AG10803 (cell line): Measurements from ENCODE around the gene SPATA46.

Experiments
- DNase-seq: peaks from one replicate; pipeline ENCODE4 v3.0.0; 2010; ENCODE audit warnings: low read depth
- H3K4me3 ChIP-seq: 2 replicates; pipeline ENCODE4 v1.5.1; 2011; ENCODE audit warnings: mild to moderate bottlenecking, low read length, control low read depth
- TF ChIP-seq, protein P1 (sequence below): conservative IDR thresholded peaks from 2 replicates; pipeline ENCODE4 v1.5.1; 2011; ENCODE audit warnings: mild to moderate bottlenecking, low read length, control low read depth, inconsistent platforms

Gene SPATA46

DNA sequence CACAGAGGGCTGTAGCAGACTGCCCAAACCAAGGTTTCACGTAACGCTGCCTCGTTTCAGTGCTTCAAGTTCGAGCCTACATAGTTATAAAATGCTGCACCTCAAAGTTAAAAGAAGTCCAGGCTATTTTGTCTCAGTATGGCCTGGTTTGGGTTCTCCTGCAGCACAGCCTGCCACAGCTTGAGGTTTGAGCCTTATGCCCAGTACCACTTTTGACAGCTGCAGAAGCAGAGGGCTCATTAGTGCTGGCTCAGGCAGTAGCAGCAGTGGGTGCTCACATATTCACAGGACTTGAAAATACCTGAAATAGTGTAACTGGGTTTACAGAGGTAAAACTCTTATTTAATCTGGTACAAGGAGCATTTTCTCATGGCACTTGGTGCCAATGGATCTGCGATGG lies 15.3 kb downstream of the SPATA46 start:
- TF ChIP-seq, protein P1, sequence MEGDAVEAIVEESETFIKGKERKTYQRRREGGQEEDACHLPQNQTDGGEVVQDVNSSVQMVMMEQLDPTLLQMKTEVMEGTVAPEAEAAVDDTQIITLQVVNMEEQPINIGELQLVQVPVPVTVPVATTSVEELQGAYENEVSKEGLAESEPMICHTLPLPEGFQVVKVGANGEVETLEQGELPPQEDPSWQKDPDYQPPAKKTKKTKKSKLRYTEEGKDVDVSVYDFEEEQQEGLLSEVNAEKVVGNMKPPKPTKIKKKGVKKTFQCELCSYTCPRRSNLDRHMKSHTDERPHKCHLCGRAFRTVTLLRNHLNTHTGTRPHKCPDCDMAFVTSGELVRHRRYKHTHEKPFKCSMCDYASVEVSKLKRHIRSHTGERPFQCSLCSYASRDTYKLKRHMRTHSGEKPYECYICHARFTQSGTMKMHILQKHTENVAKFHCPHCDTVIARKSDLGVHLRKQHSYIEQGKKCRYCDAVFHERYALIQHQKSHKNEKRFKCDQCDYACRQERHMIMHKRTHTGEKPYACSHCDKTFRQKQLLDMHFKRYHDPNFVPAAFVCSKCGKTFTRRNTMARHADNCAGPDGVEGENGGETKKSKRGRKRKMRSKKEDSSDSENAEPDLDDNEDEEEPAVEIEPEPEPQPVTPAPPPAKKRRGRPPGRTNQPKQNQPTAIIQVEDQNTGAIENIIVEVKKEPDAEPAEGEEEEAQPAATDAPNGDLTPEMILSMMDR = no peak
- no peak for DNase-seq

DNA sequence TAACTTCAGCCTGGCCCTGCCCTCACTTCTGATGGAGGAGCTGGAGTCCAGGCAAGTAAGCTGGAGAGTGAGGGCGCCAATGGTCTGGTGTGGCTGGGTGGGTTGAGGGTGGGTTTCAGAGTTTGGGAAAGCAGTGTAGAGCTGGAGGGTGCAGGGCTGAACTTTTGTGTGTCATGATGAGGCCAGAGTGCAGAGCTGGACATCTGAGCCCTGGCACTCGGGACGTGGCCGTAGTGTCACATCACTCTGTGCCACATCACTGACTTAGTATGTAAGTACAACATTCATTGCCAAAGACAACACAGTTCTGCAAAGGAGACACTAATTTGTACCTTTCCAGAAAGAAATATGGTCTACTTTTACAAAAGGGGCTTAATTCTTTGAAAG lies 15.8 kb downstream of the SPATA46 start:
- TF ChIP-seq, protein P1 = no peak
- no peak for DNase-seq
- no peak overlapping the region for H3K4me3 ChIP-seq

More for the DNA sequence above, 15.3 kb downstream of the SPATA46 start:
- no peak overlapping the region for H3K4me3 ChIP-seq

DNA sequence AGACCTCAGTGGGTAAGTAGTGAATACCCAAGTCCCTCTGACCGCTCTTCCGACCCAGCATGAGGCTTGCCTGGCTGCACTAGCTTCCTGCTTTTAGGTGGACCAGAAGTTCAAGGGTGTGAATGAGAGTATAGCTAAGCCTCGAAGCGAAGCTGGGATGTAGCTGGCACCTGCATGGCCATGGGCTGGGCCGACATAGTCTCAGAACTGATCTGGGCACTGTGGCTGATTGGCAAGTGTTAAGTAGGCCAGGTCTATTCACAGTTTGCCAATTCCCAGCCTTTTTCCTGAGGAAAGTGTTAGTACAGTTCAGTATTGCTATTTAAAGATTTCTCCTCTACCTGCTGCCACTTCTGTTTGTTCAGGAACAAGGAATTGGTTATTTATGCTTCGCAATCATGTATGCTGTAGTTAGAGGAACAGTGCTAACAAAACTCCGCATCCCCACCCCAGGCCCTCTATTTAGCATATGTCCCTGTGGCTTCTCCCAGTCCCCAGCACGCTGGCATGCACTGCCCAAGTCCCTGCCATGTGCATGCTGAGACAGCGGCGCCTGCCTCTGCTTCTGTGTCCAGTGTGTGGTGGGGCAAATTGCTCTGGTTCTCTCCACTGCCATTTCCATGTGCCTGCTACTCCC lies 16.3 kb downstream of the SPATA46 start:
- no peak for DNase-seq
- TF ChIP-seq, protein P1 = no peak
- H3K4me3 ChIP-seq = no peak overlapping the region

DNA sequence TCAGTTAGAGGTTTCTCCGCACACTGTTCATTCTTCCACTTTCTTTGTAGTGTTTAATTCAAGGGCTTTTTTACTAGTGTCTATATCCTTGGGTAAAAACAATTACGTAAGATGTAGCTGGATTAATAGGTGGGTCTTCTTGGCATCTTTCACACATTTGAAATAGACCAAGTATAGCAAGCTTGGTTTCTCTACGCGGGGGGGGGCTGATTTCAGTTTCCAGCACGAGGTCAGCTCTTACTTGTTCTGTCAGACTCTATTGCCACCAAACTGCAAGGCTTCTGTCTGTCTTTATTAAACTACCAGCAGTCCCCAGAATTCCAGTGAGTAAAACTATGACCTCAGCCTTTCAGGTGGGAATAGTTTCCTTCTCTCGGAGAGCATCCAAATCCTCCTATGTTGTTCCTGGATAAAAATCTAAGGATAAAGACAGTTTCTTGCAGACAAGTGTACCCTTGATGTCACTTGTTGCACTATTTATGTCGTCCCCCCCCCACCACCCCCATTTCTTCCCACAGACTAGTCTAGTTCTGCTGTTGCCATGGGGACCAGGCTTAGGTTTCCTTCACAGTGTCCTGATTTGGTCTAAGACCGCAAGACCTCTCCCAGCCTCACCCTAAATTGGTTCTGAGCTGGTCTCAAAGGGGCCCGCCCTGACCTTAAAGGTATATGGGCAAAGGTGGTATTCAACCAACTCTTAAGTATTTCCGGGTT lies 17.0 kb downstream of the SPATA46 start:
- no peak for DNase-seq
- TF ChIP-seq, protein P1 = no peak
- H3K4me3 ChIP-seq = no peak overlapping the region

DNA sequence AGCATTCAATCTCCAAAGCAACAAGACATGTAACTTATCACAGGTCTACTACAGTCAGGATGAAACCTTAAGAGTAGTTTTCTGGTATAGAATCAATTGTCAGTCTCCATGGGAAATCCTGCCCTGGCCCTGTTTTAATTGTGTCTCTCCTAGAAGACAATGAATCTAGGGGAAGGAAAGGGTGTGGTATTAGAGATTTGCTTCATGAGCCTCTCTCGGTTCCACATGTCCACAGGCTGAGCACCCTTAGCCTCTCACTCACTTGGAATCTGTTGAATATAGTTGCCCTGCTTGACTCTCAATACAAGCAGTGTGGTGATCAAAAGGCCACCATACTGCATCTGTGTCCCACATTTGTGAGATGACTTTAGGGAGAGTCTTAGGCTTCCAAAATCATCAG lies 17.7 kb downstream of the SPATA46 start:
- H3K4me3 ChIP-seq = no peak overlapping the region
- no peak for DNase-seq
- TF ChIP-seq, protein P1 = no peak

DNA sequence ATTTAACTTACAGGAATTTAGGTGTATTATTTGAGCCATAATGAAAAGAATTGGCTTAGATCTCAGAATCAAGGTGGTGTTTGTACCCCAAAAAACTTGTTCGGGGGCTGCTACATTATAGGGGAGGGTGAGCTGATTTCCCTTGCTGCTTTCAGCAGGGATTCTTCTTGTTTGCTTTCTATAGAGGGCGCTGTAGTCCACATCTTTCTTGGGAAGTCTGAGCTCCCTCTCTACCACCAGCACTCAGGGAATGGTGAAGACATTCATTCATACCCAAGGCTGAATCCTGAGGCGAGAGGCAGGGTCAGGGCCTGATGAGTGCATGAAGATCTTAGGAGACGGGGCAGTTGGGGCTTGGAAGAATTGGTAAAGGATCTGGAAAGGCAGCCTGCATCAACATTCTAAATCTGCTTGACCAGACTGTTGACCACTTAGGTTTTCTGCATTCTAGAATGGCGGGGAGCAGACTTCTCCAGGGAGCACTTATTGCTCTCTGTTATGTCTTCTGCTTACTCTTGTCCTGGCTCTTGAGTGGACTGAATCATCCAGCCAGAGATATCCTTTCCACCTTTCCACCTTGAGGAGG lies 18.9 kb downstream of the SPATA46 start:
- peak; percentile 33 for DNase-seq
- TF ChIP-seq, protein P1 = peak; percentile 55

DNA sequence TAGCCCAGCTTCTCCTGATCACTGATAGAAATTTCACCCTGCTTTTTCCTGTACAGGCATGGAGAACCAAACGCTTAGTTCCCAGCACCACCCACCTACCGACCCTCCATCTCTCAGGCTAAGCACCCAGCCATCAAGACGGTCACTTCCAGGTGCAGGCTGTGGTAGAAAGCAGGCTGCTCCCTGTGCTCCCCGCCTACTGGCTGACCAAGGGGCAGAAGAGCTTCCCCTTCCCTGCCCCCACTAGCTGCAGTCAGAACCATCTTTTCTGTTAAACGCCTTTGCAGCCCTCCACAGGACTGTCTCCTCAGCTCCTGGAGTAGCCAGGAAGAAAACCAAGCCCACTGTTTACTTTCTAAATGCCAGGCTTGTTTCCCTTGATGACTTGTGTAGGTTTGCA lies 23.0 kb downstream of the SPATA46 start:
- DNase-seq = no peak
- TF ChIP-seq, protein P1 = no peak
- no peak overlapping the region for H3K4me3 ChIP-seq

More for the DNA sequence above, 18.9 kb downstream of the SPATA46 start:
- H3K4me3 ChIP-seq = no peak overlapping the region
